ENCODE data around the gene CORO2B.

The CORO2B gene

GRCh38 chr15:68559345-68560310 is 19.2 kb upstream of the CORO2B start:
- peak; percentile 89 for DNase-seq (ENCODE audit: low read depth, low spot score)
- Histone ChIP-seq H3K27me3 (ENCODE audit: insufficient read depth, insufficient read length) (no peaks in the 10 kb centered on the region), H3K4me3 (ENCODE audit: insufficient read length, low read depth) (peak overlapping the region; percentile 46), H3K4me1 (ENCODE audit: insufficient read depth, insufficient read length) (peaks cover 4% of the 10 kb centered on the region), H3K9me3 (ENCODE audit: insufficient read depth, low read length) (peaks cover 14% of the 10 kb centered on the region; the same call in 1 of the 2 replicates), H3K36me3 (ENCODE audit: insufficient read depth, insufficient read length, low read length) (no peaks in the 10 kb centered on the region), H3K9ac (ENCODE audit: insufficient read length, low read depth) (peak overlapping the region; percentile 72)
- TF ChIP-seq YY1 (IDR thresholded peaks at IDR 0.05; ENCODE audit: insufficient read depth, insufficient read length) (no peak), SUZ12 (IDR thresholded peaks at IDR 0.05; ENCODE audit: extremely low read depth, insufficient read depth, insufficient read length) (no peak), ZNF274 (IDR thresholded peaks at IDR 0.05; ENCODE audit: low read depth, low read length) (no peak)

GRCh38 chr15:68560501-68561113 is 18.2 kb upstream of the CORO2B start:
- Histone ChIP-seq H3K4me1 (ENCODE audit: insufficient read depth, insufficient read length) (peaks cover 4% of the 10 kb centered on the region), H3K4me3 (ENCODE audit: insufficient read length, low read depth) (no peak overlapping the region), H3K36me3 (ENCODE audit: insufficient read depth, insufficient read length, low read length) (no peaks in the 10 kb centered on the region), H3K27me3 (ENCODE audit: insufficient read depth, insufficient read length) (no peaks in the 10 kb centered on the region), H3K9ac (ENCODE audit: insufficient read length, low read depth) (no peak overlapping the region), H3K9me3 (ENCODE audit: insufficient read depth, low read length) (peaks cover 14% of the 10 kb centered on the region; the same call in 1 of the 2 replicates)
- DNase-seq (ENCODE audit: low read depth, low spot score): no peak
- TF ChIP-seq ZNF274 (IDR thresholded peaks at IDR 0.05; ENCODE audit: low read depth, low read length) (no peak), YY1 (IDR thresholded peaks at IDR 0.05; ENCODE audit: insufficient read depth, insufficient read length) (no peak), SUZ12 (IDR thresholded peaks at IDR 0.05; ENCODE audit: extremely low read depth, insufficient read depth, insufficient read length) (no peak)

GRCh38 chr15:68561171-68561900 is 17.5 kb upstream of the CORO2B start:
- H3K36me3 ChIP-seq (ENCODE audit: insufficient read depth, insufficient read length, low read length): no peaks in the 10 kb centered on the region
- H3K9ac ChIP-seq (ENCODE audit: insufficient read length, low read depth): no peak overlapping the region
- peaks cover 5% of the 10 kb centered on the region for H3K4me1 ChIP-seq (ENCODE audit: insufficient read depth, insufficient read length)
- no peaks in the 10 kb centered on the region for H3K27me3 ChIP-seq (ENCODE audit: insufficient read depth, insufficient read length)
- TF ChIP-seq YY1 (IDR thresholded peaks at IDR 0.05; ENCODE audit: insufficient read depth, insufficient read length) (no peak), SUZ12 (IDR thresholded peaks at IDR 0.05; ENCODE audit: extremely low read depth, insufficient read depth, insufficient read length) (no peak), ZNF274 (IDR thresholded peaks at IDR 0.05; ENCODE audit: low read depth, low read length) (no peak)
- peaks cover 14% of the 10 kb centered on the region; the same call in 1 of the 2 replicates for H3K9me3 ChIP-seq (ENCODE audit: insufficient read depth, low read length)
- DNase-seq (ENCODE audit: low read depth, low spot score): no peak
- no peak overlapping the region for H3K4me3 ChIP-seq (ENCODE audit: insufficient read length, low read depth)

DNA sequence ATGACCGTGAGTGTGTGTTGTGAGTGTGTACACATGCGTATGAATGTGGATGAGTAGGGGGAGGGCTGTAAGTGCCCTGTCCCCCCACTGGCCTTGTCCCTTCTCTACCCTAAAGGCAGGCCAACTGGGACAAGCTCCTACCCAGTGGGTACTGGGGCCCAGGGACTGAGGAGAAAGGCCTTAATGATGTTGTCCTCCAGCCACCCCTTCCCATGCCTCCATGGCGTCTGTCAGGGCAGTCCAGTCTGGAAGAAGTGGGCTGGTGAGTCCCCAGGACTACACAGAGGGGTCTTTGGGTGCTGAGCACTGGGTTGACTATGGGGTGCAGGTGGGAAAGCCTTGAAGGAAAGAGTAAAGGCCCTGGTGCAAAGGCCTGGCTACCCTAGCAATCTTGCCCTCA is 16.9 kb upstream of the CORO2B start:
- DNase-seq (ENCODE audit: low read depth, low spot score): no peak
- Histone ChIP-seq H3K27me3 (ENCODE audit: insufficient read depth, insufficient read length) (no peaks in the 10 kb centered on the region), H3K4me3 (ENCODE audit: insufficient read length, low read depth) (no peak overlapping the region), H3K4me1 (ENCODE audit: insufficient read depth, insufficient read length) (peaks cover 8% of the 10 kb centered on the region), H3K9ac (ENCODE audit: insufficient read length, low read depth) (no peak overlapping the region), H3K36me3 (ENCODE audit: insufficient read depth, insufficient read length, low read length) (no peaks in the 10 kb centered on the region), H3K9me3 (ENCODE audit: insufficient read depth, low read length) (peaks cover 14% of the 10 kb centered on the region; the same call in 1 of the 2 replicates)
- TF ChIP-seq SUZ12 (IDR thresholded peaks at IDR 0.05; ENCODE audit: extremely low read depth, insufficient read depth, insufficient read length) (no peak), ZNF274 (IDR thresholded peaks at IDR 0.05; ENCODE audit: low read depth, low read length) (no peak), YY1 (IDR thresholded peaks at IDR 0.05; ENCODE audit: insufficient read depth, insufficient read length) (no peak)

- H3K36me3 ChIP-seq (ENCODE audit: insufficient read depth, insufficient read length, low read length): no peaks in the 10 kb centered on the region
- TF ChIP-seq SUZ12 (IDR thresholded peaks at IDR 0.05; ENCODE audit: extremely low read depth, insufficient read depth, insufficient read length): no peak
- no peak for TF ChIP-seq YY1 (IDR thresholded peaks at IDR 0.05; ENCODE audit: insufficient read depth, insufficient read length)
- TF ChIP-seq ZNF274 (IDR thresholded peaks at IDR 0.05; ENCODE audit: low read depth, low read length): no peak
- H3K27me3 ChIP-seq (ENCODE audit: insufficient read depth, insufficient read length): no peaks in the 10 kb centered on the region
- H3K9ac ChIP-seq (ENCODE audit: insufficient read length, low read depth): no peak overlapping the region
- H3K4me1 ChIP-seq (ENCODE audit: insufficient read depth, insufficient read length): peaks cover 8% of the 10 kb centered on the region
- DNase-seq (ENCODE audit: low read depth, low spot score): no peak
- H3K9me3 ChIP-seq (ENCODE audit: insufficient read depth, low read length): peaks cover 14% of the 10 kb centered on the region; the same call in 1 of the 2 replicates
- H3K4me3 ChIP-seq (ENCODE audit: insufficient read length, low read depth): no peak overlapping the region
These were observed 14.6 kb upstream of the CORO2B start for GRCh38 chr15:68564173-68564572.

- Histone ChIP-seq H3K27me3 (ENCODE audit: insufficient read depth, insufficient read length) (no peaks in the 10 kb centered on the region), H3K9ac (ENCODE audit: insufficient read length, low read depth) (no peak overlapping the region), H3K4me1 (ENCODE audit: insufficient read depth, insufficient read length) (peaks cover 8% of the 10 kb centered on the region), H3K36me3 (ENCODE audit: insufficient read depth, insufficient read length, low read length) (no peaks in the 10 kb centered on the region), H3K4me3 (ENCODE audit: insufficient read length, low read depth) (no peak overlapping the region), H3K9me3 (ENCODE audit: insufficient read depth, low read length) (peaks cover 14% of the 10 kb centered on the region; the same call in 1 of the 2 replicates)
- no peak for DNase-seq (ENCODE audit: low read depth, low spot score)
- TF ChIP-seq SUZ12 (IDR thresholded peaks at IDR 0.05; ENCODE audit: extremely low read depth, insufficient read depth, insufficient read length) (no peak), ZNF274 (IDR thresholded peaks at IDR 0.05; ENCODE audit: low read depth, low read length) (no peak), YY1 (IDR thresholded peaks at IDR 0.05; ENCODE audit: insufficient read depth, insufficient read length) (no peak)
These were observed 13.6 kb upstream of the CORO2B start for GRCh38 chr15:68565234-68565633.

Data from NT2/D1 (cell line).